ENCODE data around the gene FYN.

DNA sequence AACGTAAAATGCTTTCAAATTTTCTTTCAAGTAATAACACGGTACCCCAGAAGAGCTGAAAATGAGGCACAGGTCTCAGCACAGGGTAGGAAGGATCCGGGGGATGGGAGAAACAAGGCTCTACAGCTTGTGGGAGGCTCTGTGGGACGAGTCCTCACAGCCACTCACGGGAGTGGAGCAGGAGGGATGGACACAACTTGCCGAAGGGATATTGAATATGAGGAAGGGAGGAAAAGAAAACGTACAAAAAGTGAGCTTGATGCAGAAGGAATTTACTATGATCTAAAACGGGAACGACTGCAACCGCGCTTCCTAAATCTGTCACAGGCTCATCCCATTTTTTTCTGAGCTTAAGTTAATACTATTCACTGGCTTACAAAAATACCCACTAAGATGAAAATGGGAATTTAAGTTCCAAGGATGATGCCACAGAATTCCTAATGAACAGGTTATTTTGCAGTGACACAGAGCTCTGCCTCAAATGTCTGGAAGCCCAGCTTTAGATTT is 72.9 kb downstream of the FYN start:
- TF ChIP-seq, protein P1, sequence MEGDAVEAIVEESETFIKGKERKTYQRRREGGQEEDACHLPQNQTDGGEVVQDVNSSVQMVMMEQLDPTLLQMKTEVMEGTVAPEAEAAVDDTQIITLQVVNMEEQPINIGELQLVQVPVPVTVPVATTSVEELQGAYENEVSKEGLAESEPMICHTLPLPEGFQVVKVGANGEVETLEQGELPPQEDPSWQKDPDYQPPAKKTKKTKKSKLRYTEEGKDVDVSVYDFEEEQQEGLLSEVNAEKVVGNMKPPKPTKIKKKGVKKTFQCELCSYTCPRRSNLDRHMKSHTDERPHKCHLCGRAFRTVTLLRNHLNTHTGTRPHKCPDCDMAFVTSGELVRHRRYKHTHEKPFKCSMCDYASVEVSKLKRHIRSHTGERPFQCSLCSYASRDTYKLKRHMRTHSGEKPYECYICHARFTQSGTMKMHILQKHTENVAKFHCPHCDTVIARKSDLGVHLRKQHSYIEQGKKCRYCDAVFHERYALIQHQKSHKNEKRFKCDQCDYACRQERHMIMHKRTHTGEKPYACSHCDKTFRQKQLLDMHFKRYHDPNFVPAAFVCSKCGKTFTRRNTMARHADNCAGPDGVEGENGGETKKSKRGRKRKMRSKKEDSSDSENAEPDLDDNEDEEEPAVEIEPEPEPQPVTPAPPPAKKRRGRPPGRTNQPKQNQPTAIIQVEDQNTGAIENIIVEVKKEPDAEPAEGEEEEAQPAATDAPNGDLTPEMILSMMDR (IDR thresholded peaks at IDR 0.05; ENCODE audit: low read depth, low read length, missing input control) = no peak
- TF ChIP-seq, protein P2, sequence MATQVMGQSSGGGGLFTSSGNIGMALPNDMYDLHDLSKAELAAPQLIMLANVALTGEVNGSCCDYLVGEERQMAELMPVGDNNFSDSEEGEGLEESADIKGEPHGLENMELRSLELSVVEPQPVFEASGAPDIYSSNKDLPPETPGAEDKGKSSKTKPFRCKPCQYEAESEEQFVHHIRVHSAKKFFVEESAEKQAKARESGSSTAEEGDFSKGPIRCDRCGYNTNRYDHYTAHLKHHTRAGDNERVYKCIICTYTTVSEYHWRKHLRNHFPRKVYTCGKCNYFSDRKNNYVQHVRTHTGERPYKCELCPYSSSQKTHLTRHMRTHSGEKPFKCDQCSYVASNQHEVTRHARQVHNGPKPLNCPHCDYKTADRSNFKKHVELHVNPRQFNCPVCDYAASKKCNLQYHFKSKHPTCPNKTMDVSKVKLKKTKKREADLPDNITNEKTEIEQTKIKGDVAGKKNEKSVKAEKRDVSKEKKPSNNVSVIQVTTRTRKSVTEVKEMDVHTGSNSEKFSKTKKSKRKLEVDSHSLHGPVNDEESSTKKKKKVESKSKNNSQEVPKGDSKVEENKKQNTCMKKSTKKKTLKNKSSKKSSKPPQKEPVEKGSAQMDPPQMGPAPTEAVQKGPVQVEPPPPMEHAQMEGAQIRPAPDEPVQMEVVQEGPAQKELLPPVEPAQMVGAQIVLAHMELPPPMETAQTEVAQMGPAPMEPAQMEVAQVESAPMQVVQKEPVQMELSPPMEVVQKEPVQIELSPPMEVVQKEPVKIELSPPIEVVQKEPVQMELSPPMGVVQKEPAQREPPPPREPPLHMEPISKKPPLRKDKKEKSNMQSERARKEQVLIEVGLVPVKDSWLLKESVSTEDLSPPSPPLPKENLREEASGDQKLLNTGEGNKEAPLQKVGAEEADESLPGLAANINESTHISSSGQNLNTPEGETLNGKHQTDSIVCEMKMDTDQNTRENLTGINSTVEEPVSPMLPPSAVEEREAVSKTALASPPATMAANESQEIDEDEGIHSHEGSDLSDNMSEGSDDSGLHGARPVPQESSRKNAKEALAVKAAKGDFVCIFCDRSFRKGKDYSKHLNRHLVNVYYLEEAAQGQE (IDR thresholded peaks at IDR 0.05) = no peak
- TF ChIP-seq NR2F2 (IDR thresholded peaks at IDR 0.05) (no peak), EGR1 (IDR thresholded peaks at IDR 0.05; ENCODE audit: low read depth in 2 of 2) (no peak), FOXA1 (IDR thresholded peaks at IDR 0.05) (no peak), YY1 (IDR thresholded peaks at IDR 0.05) (no peak), JUND (IDR thresholded peaks at IDR 0.05) (no peak), RXRA (IDR thresholded peaks at IDR 0.05) (no peak), RAD21 (IDR thresholded peaks at IDR 0.05) (no peak), TAF1 (conservative IDR thresholded peaks at IDR 0.05) (no peak)
- TF ChIP-seq, protein P3, sequence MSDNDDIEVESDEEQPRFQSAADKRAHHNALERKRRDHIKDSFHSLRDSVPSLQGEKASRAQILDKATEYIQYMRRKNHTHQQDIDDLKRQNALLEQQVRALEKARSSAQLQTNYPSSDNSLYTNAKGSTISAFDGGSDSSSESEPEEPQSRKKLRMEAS (IDR thresholded peaks at IDR 0.05) = no peak
- TF ChIP-seq, protein P4, sequence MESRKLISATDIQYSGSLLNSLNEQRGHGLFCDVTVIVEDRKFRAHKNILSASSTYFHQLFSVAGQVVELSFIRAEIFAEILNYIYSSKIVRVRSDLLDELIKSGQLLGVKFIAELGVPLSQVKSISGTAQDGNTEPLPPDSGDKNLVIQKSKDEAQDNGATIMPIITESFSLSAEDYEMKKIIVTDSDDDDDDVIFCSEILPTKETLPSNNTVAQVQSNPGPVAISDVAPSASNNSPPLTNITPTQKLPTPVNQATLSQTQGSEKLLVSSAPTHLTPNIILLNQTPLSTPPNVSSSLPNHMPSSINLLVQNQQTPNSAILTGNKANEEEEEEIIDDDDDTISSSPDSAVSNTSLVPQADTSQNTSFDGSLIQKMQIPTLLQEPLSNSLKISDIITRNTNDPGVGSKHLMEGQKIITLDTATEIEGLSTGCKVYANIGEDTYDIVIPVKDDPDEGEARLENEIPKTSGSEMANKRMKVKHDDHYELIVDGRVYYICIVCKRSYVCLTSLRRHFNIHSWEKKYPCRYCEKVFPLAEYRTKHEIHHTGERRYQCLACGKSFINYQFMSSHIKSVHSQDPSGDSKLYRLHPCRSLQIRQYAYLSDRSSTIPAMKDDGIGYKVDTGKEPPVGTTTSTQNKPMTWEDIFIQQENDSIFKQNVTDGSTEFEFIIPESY (IDR thresholded peaks at IDR 0.05) = no peak
- TF ChIP-seq, protein P5, sequence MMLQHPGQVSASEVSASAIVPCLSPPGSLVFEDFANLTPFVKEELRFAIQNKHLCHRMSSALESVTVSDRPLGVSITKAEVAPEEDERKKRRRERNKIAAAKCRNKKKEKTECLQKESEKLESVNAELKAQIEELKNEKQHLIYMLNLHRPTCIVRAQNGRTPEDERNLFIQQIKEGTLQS (IDR thresholded peaks at IDR 0.05) = no peak
